CD4-positive, alpha-beta memory T cell (primary cell): ENCODE data around the gene TRAF2. TPM values are rescaled to one million over a fixed set of nuclear protein-coding genes. Genes with fewer than 3 reads are reported as not detected.
A peak's percentile ranks its signal among the peaks of the same experiment; 100 is the strongest.

ENCODE experiments used
- CTCF ChIA-PET: fragments of 350-600 bp; sonication (Branson Sonifier 250); formaldehyde crosslinking; loops from one replicate; lab custom pipeline; 2021; ENCODE audit warnings: inconsistent platforms; ENCODE audit not compliant: partially characterized antibody; lab: Charles Lee
- POLR2A ChIA-PET: fragments of 350-600 bp; sonication (Branson Sonifier 250); formaldehyde crosslinking; loops from one replicate; lab custom pipeline; 2021; ENCODE audit not compliant: partially characterized antibody; lab: Charles Lee
- DNase-seq, 5 donors: peaks; one replicate each; pipeline versions ENCODE4 v3.0.0 to v3.0.0-alpha.2; 2020 to 2022; ENCODE audit warnings: mixed read lengths in 1 of 5
- H3K27ac ChIP-seq: one replicate; pipeline ENCODE4 v1.7.0; 2013; ENCODE audit warnings: low read depth, low read length
- H3K27me3 ChIP-seq: 2 replicates; pipeline ENCODE4 v1.7.0; 2013; ENCODE audit warnings: mild to moderate bottlenecking, low read length, moderate library complexity; ENCODE audit not compliant: insufficient read depth
- H3K36me3 ChIP-seq: 2 replicates; pipeline ENCODE4 v1.7.0; 2013; ENCODE audit warnings: mild to moderate bottlenecking, low read length, moderate library complexity; ENCODE audit not compliant: insufficient read depth
- H3K4me1 ChIP-seq: 2 replicates; pipeline ENCODE4 v1.7.0; 2013; ENCODE audit warnings: mild to moderate bottlenecking, low read length, moderate library complexity; ENCODE audit not compliant: insufficient read depth
- H3K4me3 ChIP-seq, 2 donors: one replicate each; pipeline ENCODE4 v1.7.0; 2013; ENCODE audit warnings: low read length in 2 of 2, mild to moderate bottlenecking in 1 of 2
- H3K9me3 ChIP-seq, 2 donors: one replicate each; pipeline ENCODE4 v1.7.0; 2013; ENCODE audit warnings: low read length in 2 of 2, control low read depth in 1 of 2; ENCODE audit not compliant: control insufficient read depth in 1 of 2
- H3K27ac Mint-ChIP-seq, 7 donors: one replicate each; pipeline ENCODE4 v1.8.0; 2020 to 2021; ENCODE audit warnings: mixed read lengths in 7 of 7, mild to moderate bottlenecking in 6 of 7, inconsistent platforms in 3 of 7, moderate library complexity in 3 of 7
- H3K27me3 Mint-ChIP-seq, 2 donors: one replicate each; pipeline ENCODE4 v1.8.0; 2020 to 2021; ENCODE audit warnings: mixed read lengths in 2 of 2
- H3K36me3 Mint-ChIP-seq, 2 donors: one replicate each; pipeline ENCODE4 v1.8.0; 2020 to 2021; ENCODE audit warnings: mixed read lengths in 2 of 2, inconsistent platforms in 1 of 2, mild to moderate bottlenecking in 1 of 2
- H3K4me1 Mint-ChIP-seq, 4 donors: one replicate each; pipeline ENCODE4 v1.8.0; 2020 to 2021; ENCODE audit warnings: mixed read lengths in 4 of 4, mild to moderate bottlenecking in 1 of 4
- H3K4me3 Mint-ChIP-seq, 8 donors: one replicate each; pipeline ENCODE4 v1.8.0; 2020 to 2021; ENCODE audit warnings: mixed read lengths in 8 of 8, mild to moderate bottlenecking in 7 of 8, moderate library complexity in 6 of 8, inconsistent platforms in 3 of 8
- H3K9me3 Mint-ChIP-seq, 8 donors: one replicate each; pipeline ENCODE4 v1.8.0; 2020 to 2021; ENCODE audit warnings: mixed read lengths in 8 of 8, mild to moderate bottlenecking in 5 of 8, inconsistent platforms in 3 of 8, moderate library complexity in 1 of 8
- intact Hi-C: fragments of 100-400 bp; cut with micrococcal nuclease; formaldehyde crosslinking; loops from one replicate; pipeline ENCODE4 v1.15.1; 2023
- polyA plus RNA-seq, 2 donors: library from polyadenylated mRNA; unstranded; fragments of 300-500 nt; fragmentation: Illumina TruSeq; gene quantifications; one replicate each; pipeline ENCODE4 v1.2.3, GENCODE V29; 2021
- total RNA-seq, 2 experiments: library from RNA; stranded (reverse); gene quantifications; one replicate each; pipeline ENCODE4 v1.2.3, GENCODE V29; 2021

TRAF2 gene
- total and polyA plus RNA-seq, 4 experiments from 2014 or later: 11.1 to 43.2 (median 32.7) TPM

DNA sequence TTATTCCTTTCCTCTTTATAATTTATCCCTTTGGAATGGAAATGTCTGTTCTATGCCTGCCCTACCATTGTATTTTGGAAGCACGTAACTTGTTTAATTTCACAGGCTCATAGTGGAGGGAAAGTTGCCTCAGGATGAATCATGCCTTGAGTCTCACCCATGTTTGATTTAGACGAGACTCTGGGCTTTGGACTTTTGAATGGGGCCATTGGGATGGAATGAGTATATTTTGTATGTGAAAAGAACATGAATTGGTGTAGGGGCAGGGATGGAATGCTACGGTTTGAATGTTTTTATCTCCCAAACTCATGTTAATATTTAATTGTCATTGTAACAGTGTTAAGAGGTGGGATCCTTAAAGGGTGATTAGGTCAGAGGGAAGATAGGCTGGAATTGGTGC is 48.0 kb downstream of the TRAF2 start:
- Mint-ChIP-seq H3K4me1 (peaks cover under 1 to 10% (median 5%) of the 10 kb centered on the region in 4 donors), H3K36me3 (peaks cover 7 to 10% of the 10 kb centered on the region in 2 donors), H3K4me3 (no peak overlapping the region), H3K27ac (peak overlapping the region in 2 of 7 donors; percentile 74 to 79), H3K27me3 (no peaks in the 10 kb centered on the region), H3K9me3 (peaks cover 0 to 2% (median 0%) of the 10 kb centered on the region in 8 donors)
- Histone ChIP-seq H3K27ac (no peak overlapping the region), H3K27me3 (no peaks in the 10 kb centered on the region), H3K36me3 (no peaks in the 10 kb centered on the region), H3K9me3 (no peaks in the 10 kb centered on the region), H3K4me3 (no peak overlapping the region), H3K4me1 (no peaks in the 10 kb centered on the region)
- ChIA-PET CTCF (no interaction called here), POLR2A (no interaction called here)
- no peak for DNase-seq
- intact Hi-C loops: no loop called here

GRCh38 chr9:136935651-136936050 is 49.3 kb downstream of the TRAF2 start:
- intact Hi-C loops: no loop called here
- Mint-ChIP-seq H3K36me3 (peaks cover 13% of the 10 kb centered on the region in 2 donors), H3K4me1 (peaks cover 4 to 10% (median 6%) of the 10 kb centered on the region in 4 donors), H3K27me3 (no peaks in the 10 kb centered on the region), H3K4me3 (no peak overlapping the region), H3K27ac (no peak overlapping the region), H3K9me3 (peaks cover 0 to 2% (median 0%) of the 10 kb centered on the region in 8 donors)
- Histone ChIP-seq H3K9me3 (no peaks in the 10 kb centered on the region), H3K27ac (no peak overlapping the region), H3K4me3 (no peak overlapping the region), H3K4me1 (no peaks in the 10 kb centered on the region), H3K36me3 (peaks cover 7% of the 10 kb centered on the region), H3K27me3 (no peaks in the 10 kb centered on the region)
- POLR2A ChIA-PET: no interaction called here
- DNase-seq: no peak
- CTCF ChIA-PET: interaction anchor here (1.4 kb wide), 1 partner anchor 93 kb away, joined by 3 read pairs; the partner anchor contains the start of gene AJM1

- H3K9me3 ChIP-seq: no peaks in the 10 kb centered on the region
- H3K9me3 Mint-ChIP-seq: peaks cover 0 to 2% (median 0%) of the 10 kb centered on the region in 8 donors
- no peak overlapping the region for H3K27ac ChIP-seq
- H3K4me3 ChIP-seq: no peak overlapping the region
- no peaks in the 10 kb centered on the region for H3K4me1 ChIP-seq
- H3K36me3 ChIP-seq: peaks cover 16% of the 10 kb centered on the region
- H3K36me3 Mint-ChIP-seq: peaks cover 16 to 19% of the 10 kb centered on the region in 2 donors
- peak overlapping the region in 2 of 7 donors; percentile 8 to 27 for H3K27ac Mint-ChIP-seq
- ChIA-PET CTCF (interaction anchor here (2.3 kb wide), 1 partner anchor 98 kb away, joined by 9 read pairs; no protein-coding TSS in a partner anchor), POLR2A (interaction anchor here (1.3 to 1.4 kb wide), 2 partner anchors 55 to 60 kb away, joined by 3 to 4 read pairs; partner anchors contain the start of gene CLIC3)
- peaks cover 4 to 10% (median 6%) of the 10 kb centered on the region in 4 donors for H3K4me1 Mint-ChIP-seq
- DNase-seq: no peak
- intact Hi-C loops: no loop called here
- no peaks in the 10 kb centered on the region for H3K27me3 ChIP-seq
- H3K4me3 Mint-ChIP-seq: no peak overlapping the region
- H3K27me3 Mint-ChIP-seq: no peaks in the 10 kb centered on the region
These were observed 50.4 kb downstream of the TRAF2 start for GRCh38 chr9:136936645-136937170.

DNA sequence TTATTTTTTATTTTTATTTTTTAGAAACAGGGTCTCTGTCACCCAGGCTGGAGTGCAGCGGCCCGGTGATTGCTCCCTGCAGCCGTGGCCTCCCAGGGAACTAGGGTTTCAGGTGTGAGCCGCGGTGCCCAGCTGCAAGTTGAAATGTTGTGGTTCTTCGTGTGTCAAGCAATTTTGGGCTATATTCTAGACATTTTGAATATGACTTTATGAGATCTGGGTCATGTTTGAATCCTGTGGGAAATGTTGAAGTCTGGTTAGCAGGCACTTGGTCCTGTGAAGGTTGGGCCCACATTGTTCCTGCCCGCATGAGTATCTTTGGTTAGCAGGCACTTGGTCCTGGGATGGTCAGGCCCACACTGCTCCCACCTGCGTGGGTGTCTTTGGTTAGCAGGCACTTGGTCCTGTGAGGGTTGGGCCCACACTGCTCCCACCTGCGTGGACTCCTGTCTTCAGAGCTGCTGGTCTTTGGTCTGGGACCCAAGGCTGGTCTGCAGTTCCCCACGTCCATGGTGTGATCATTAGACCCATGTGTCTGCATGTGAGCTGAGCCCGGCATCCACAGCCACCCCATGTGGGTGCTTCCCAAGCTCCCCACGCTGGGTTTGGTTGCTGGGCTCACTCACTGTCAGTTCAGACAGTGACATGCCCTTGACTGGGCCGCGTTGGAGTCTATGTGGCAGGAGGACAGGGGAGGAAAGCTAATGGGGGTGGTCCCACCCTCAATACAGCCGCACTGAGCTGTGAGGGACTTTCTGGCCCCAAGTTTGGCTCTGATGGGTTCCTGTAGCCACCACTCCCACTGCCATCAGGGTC is 51.1 kb downstream of the TRAF2 start:
- intact Hi-C loops: no loop called here
- H3K27me3 Mint-ChIP-seq: no peaks in the 10 kb centered on the region
- Histone ChIP-seq H3K4me1 (no peaks in the 10 kb centered on the region), H3K27me3 (no peaks in the 10 kb centered on the region), H3K9me3 (no peaks in the 10 kb centered on the region), H3K4me3 (no peak overlapping the region), H3K27ac (no peak overlapping the region), H3K36me3 (peaks cover 21% of the 10 kb centered on the region)
- H3K9me3 Mint-ChIP-seq: peaks cover 0 to 2% (median 0%) of the 10 kb centered on the region in 8 donors
- DNase-seq: no peak
- peaks cover 19% of the 10 kb centered on the region in 2 donors for H3K36me3 Mint-ChIP-seq
- peak overlapping the region in 1 of 7 donors; percentile 19 for H3K27ac Mint-ChIP-seq
- H3K4me1 Mint-ChIP-seq: peaks cover 4 to 10% (median 6%) of the 10 kb centered on the region in 4 donors
- POLR2A ChIA-PET: interaction anchor here (1.1 to 1.4 kb wide), 3 partner anchors 56 to 77 kb away, joined by 3 to 4 read pairs (median 3); partner anchors contain the start of gene CLIC3
- CTCF ChIA-PET: interaction anchor here (0.6 to 2.3 kb wide), 3 partner anchors 8 to 98 kb away, joined by 3 to 9 read pairs (median 3); partner anchors contain the start of gene AJM1
- H3K4me3 Mint-ChIP-seq: no peak overlapping the region

DNA sequence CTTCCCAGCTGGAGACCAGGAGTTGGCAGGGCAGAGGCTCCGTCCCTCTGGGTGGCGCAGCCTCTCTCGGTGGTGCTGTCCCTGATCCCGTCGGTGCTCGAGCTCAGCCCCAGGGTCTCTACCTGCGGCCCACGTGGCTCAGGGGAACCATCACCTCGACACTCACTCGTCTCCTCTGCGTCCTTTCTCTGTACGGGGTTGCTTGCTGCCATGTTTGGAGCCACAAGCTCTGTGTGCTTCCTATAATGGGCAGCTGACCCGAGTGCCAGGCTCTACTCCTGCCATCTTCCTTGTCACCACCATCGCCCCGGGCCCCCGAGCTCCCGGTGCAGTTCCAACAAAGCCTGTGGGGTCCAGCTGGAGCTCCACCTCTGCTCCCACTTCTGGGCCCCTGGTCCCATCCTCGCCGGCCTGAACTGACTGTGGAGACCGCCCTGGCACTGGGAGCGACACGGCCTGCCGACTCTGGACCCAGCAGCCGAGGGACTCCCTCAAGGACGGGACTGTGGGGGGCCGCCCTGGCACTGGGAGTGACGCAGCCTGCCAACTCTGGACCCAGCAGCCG is 53.2 kb downstream of the TRAF2 start:
- H3K4me3 Mint-ChIP-seq: no peak overlapping the region
- DNase-seq: no peak
- H3K36me3 ChIP-seq: peaks cover 21% of the 10 kb centered on the region
- H3K9me3 ChIP-seq: no peaks in the 10 kb centered on the region
- intact Hi-C loops: no loop called here
- H3K27ac ChIP-seq: no peak overlapping the region
- H3K4me1 ChIP-seq: peaks cover 12% of the 10 kb centered on the region
- peaks cover 0 to 2% (median 0%) of the 10 kb centered on the region in 8 donors for H3K9me3 Mint-ChIP-seq
- no peaks in the 10 kb centered on the region for H3K27me3 Mint-ChIP-seq
- H3K27ac Mint-ChIP-seq: peak overlapping the region in 2 of 7 donors; percentile 35 to 37
- H3K36me3 Mint-ChIP-seq: peaks cover 16 to 19% of the 10 kb centered on the region in 2 donors
- H3K4me1 Mint-ChIP-seq: peaks cover 1 to 13% (median 7%) of the 10 kb centered on the region in 4 donors
- ChIA-PET POLR2A (interaction anchor here (0.7 to 1.4 kb wide), 4 partner anchors 10 to 135 kb away, joined by 3 to 5 read pairs (median 4); partner anchors contain the start of gene AJM1), CTCF (interaction anchor here (0.7 to 1.1 kb wide), 3 partner anchors 9 to 147 kb away, joined by 3 to 4 read pairs (median 3); no protein-coding TSS in a partner anchor)
- H3K27me3 ChIP-seq: no peaks in the 10 kb centered on the region
- no peak overlapping the region for H3K4me3 ChIP-seq

GRCh38 chr9:136939996-136940525 is 53.7 kb downstream of the TRAF2 start:
- H3K9me3 Mint-ChIP-seq: peaks cover 0 to 2% (median 0%) of the 10 kb centered on the region in 8 donors
- H3K4me1 Mint-ChIP-seq: peaks cover 4 to 18% (median 11%) of the 10 kb centered on the region in 4 donors
- intact Hi-C loops: no loop called here
- Histone ChIP-seq H3K9me3 (no peaks in the 10 kb centered on the region), H3K27me3 (no peaks in the 10 kb centered on the region), H3K36me3 (peaks cover 21% of the 10 kb centered on the region), H3K27ac (no peak overlapping the region), H3K4me3 (no peak overlapping the region), H3K4me1 (peaks cover 16% of the 10 kb centered on the region)
- peaks cover 16 to 19% of the 10 kb centered on the region in 2 donors for H3K36me3 Mint-ChIP-seq
- no peak for DNase-seq
- ChIA-PET POLR2A (interaction anchor here (0.7 to 1.2 kb wide), 2 partner anchors 98 to 136 kb away, joined by 3 to 4 read pairs; partner anchors contain the start of gene AJM1), CTCF (interaction anchor here (1.1 kb wide), 1 partner anchor 148 kb away, joined by 4 read pairs; no protein-coding TSS in a partner anchor)
- no peak overlapping the region for H3K27ac Mint-ChIP-seq
- H3K4me3 Mint-ChIP-seq: no peak overlapping the region
- H3K27me3 Mint-ChIP-seq: no peaks in the 10 kb centered on the region
